ENCODE results near the gene ABRAXAS1.

The ABRAXAS1 gene

GRCh38 chr4:83449009-83449408 is 35.9 kb downstream of the ABRAXAS1 start:
- no peak for DNase-seq

- DNase-seq = no peak
Measured at GRCh38 chr4:83440899-83441298, 44.0 kb downstream of the ABRAXAS1 start.

- DNase-seq = no peak
Measured at GRCh38 chr4:83440148-83440814, 44.6 kb downstream of the ABRAXAS1 start.

GRCh38 chr4:83438719-83439118 is 46.2 kb downstream of the ABRAXAS1 start:
- no peak for DNase-seq

- DNase-seq = no peak
Measured at GRCh38 chr4:83436680-83437079, 48.2 kb downstream of the ABRAXAS1 start.

- DNase-seq = no peak
Measured at GRCh38 chr4:83431200-83431599, 53.7 kb downstream of the ABRAXAS1 start.

- no peak for DNase-seq
Measured at GRCh38 chr4:83418211-83418610, 66.7 kb downstream of the ABRAXAS1 start.

GRCh38 chr4:83417566-83417965 is 67.3 kb downstream of the ABRAXAS1 start:
- no peak for DNase-seq

- DNase-seq = no peak
Measured at GRCh38 chr4:83413676-83414075, 71.2 kb downstream of the ABRAXAS1 start.
